A673 (cell line): ENCODE data around the gene ITLN2. TPM values are rescaled to one million over a fixed set of nuclear protein-coding genes. Genes with fewer than 3 reads are reported as not detected.
A peak's percentile ranks its signal among the peaks of the same experiment; 100 is the strongest.
"Not testable (repeated sequence)": the region's sequence is repeated elsewhere in the genome, so short reads cannot be mapped to it uniquely, and the experiment has no call there.

Source experiments
- BruUV-seq: library from RNA; stranded (reverse); fragments of 400-500 nt; replicated peaks from 2 replicates; lab custom pipeline; 2021; lab: Mats Ljungman, UMichigan
- CTCF ChIA-PET: fragments of 300-600 bp; sonication (Branson Sonifier 250); formaldehyde crosslinking; loops from one replicate; lab custom pipeline; 2022; ENCODE audit warnings: antibody characterized with exemption; lab: Charles Lee
- POLR2A ChIA-PET: fragments of 300-600 bp; sonication (Branson Sonifier 250); formaldehyde crosslinking; loops from one replicate; lab custom pipeline; 2022; ENCODE audit warnings: antibody characterized with exemption; ENCODE audit not compliant: low non-redundant PET; lab: Charles Lee
- DNase-seq: peaks from one replicate; pipeline ENCODE4 v3.0.0-alpha.2; 2015; ENCODE audit warnings: low spot score
- H3K27ac ChIP-seq: fragments of 200-600 bp; sonication (generic); 2 replicates; pipeline ENCODE4 v1.5.1; 2016; ENCODE audit warnings: mixed run types, low read depth, mild to moderate bottlenecking, mixed read lengths, antibody characterized with exemption, low read length; ENCODE audit not compliant: poor library complexity, severe bottlenecking
- H3K27me3 ChIP-seq: fragments of 200-600 bp; sonication (generic); replicated peaks from 2 replicates; pipeline ENCODE4 v1.6.1; 2017; ENCODE audit warnings: mixed run types, low read depth, mild to moderate bottlenecking, mixed read lengths, antibody characterized with exemption, low read length; ENCODE audit not compliant: insufficient read depth, poor library complexity
- H3K36me3 ChIP-seq: fragments of 200-600 bp; sonication (generic); 2 replicates; pipeline ENCODE4 v1.6.1; 2016; ENCODE audit warnings: mixed run types, mild to moderate bottlenecking, mixed read lengths, antibody characterized with exemption, low read length; ENCODE audit not compliant: insufficient read depth, poor library complexity, severe bottlenecking
- H3K4me1 ChIP-seq: fragments of 200-600 bp; sonication (generic); 2 replicates; pipeline ENCODE4 v1.6.1; 2017; ENCODE audit warnings: mixed run types, mild to moderate bottlenecking, mixed read lengths, antibody characterized with exemption, low read length; ENCODE audit not compliant: insufficient read depth, poor library complexity, severe bottlenecking
- H3K4me3 ChIP-seq: fragments of 200-600 bp; sonication (generic); 2 replicates; pipeline ENCODE4 v1.5.1; 2016; ENCODE audit warnings: low read depth, mixed run types, mild to moderate bottlenecking, mixed read lengths, low read length; ENCODE audit not compliant: poor library complexity, severe bottlenecking
- H3K9me3 ChIP-seq: fragments of 200-600 bp; sonication (generic); 2 replicates; pipeline ENCODE4 v1.6.1; 2016; ENCODE audit warnings: mixed run types, low read depth, mild to moderate bottlenecking, mixed read lengths, antibody characterized with exemption, low read length; ENCODE audit not compliant: poor library complexity, severe bottlenecking
- CTCF ChIP-seq: fragments of 300-800, 200-600 bp; sonication (generic); conservative IDR thresholded peaks from 2 replicates; pipeline ENCODE4 v1.5.1; 2017; ENCODE audit warnings: low read depth, mild to moderate bottlenecking, antibody characterized with exemption, low read length, moderate library complexity, mixed read lengths
- EZH2 ChIP-seq: fragments of 200-600 bp; sonication (generic); IDR thresholded peaks from 2 replicates; pipeline ENCODE4 v1.6.1; 2017; ENCODE audit warnings: borderline replicate concordance, low read depth, mild to moderate bottlenecking, mixed read lengths, antibody characterized with exemption, low read length; ENCODE audit not compliant: poor library complexity, severe bottlenecking
- intact Hi-C: fragments of 100-400 bp; cut with micrococcal nuclease; formaldehyde crosslinking; loops from one replicate; pipeline ENCODE4 v1.10.0; 2022; ENCODE audit not compliant: unreplicated experiment
- total RNA-seq: library from RNA; stranded (reverse); gene quantifications from 2 replicates; pipeline ENCODE4 v1.2.3, GENCODE V29; 2021

The ITLN2 gene
- total RNA-seq, 1 experiment from 2014 or later: not detected

GRCh38 chr1:160925652-160926244 is 28.9 kb downstream of the ITLN2 start:
- H3K4me3 ChIP-seq: no peak overlapping the region
- peak; percentile 8 for DNase-seq
- H3K27me3 ChIP-seq: peaks cover 9% of the 10 kb centered on the region
- CTCF ChIA-PET: no interaction called here
- no peak for TF ChIP-seq EZH2
- no peak for TF ChIP-seq CTCF
- H3K27ac ChIP-seq: no peak overlapping the region
- H3K4me1 ChIP-seq: no peaks in the 10 kb centered on the region
- POLR2A ChIA-PET: no interaction called here
- no peaks in the 10 kb centered on the region for H3K9me3 ChIP-seq
- H3K36me3 ChIP-seq: no peaks in the 10 kb centered on the region
- intact Hi-C loops: no loop called here
- no TSS peak for BruUV-seq

GRCh38 chr1:160924791-160925651 is 29.6 kb downstream of the ITLN2 start:
- no peak for DNase-seq
- intact Hi-C loops: no loop called here
- Histone ChIP-seq H3K4me3 (no peak overlapping the region), H3K27me3 (peaks cover 4% of the 10 kb centered on the region), H3K36me3 (no peaks in the 10 kb centered on the region), H3K27ac (no peak overlapping the region), H3K9me3 (no peaks in the 10 kb centered on the region), H3K4me1 (no peaks in the 10 kb centered on the region)
- CTCF ChIA-PET: interaction anchor here (0.7 kb wide), 1 partner anchor 824 kb away, joined by 7 read pairs; no protein-coding TSS in a partner anchor
- POLR2A ChIA-PET: no interaction called here
- no TSS peak for BruUV-seq
- no peak for TF ChIP-seq EZH2
- no peak for TF ChIP-seq CTCF

- POLR2A ChIA-PET: no interaction called here
- no TSS peak for BruUV-seq
- CTCF ChIA-PET: no interaction called here
Measured at GRCh38 chr1:160916666-160917065, 37.9 kb downstream of the ITLN2 start.

GRCh38 chr1:160913229-160913628 is 41.4 kb downstream of the ITLN2 start:
- H3K4me1 ChIP-seq, H3K27ac ChIP-seq, BruUV-seq, intact Hi-C loops, H3K9me3 ChIP-seq, H3K36me3 ChIP-seq, DNase-seq, H3K4me3 ChIP-seq, CTCF ChIA-PET, POLR2A ChIA-PET: not testable (repeated sequence)
- H3K27me3 ChIP-seq: peaks cover 14% of the 10 kb centered on the region

More at GRCh38 chr1:160916666-160917065, 37.9 kb downstream of the ITLN2 start:
- H3K4me1 ChIP-seq: no peaks in the 10 kb centered on the region
- H3K27me3 ChIP-seq: peaks cover 14% of the 10 kb centered on the region
- H3K27ac ChIP-seq: no peak overlapping the region
- intact Hi-C loops: no loop called here
- DNase-seq: no peak
- no peaks in the 10 kb centered on the region for H3K9me3 ChIP-seq
- TF ChIP-seq EZH2: no peak
- no peak for TF ChIP-seq CTCF
- H3K36me3 ChIP-seq: no peaks in the 10 kb centered on the region
- H3K4me3 ChIP-seq: no peak overlapping the region
